SK-N-SH (cell line): ENCODE measurements around the gene TBX4.

ENCODE experiments used
- CTCF ChIP-seq: fragments of 200-600 bp; sonication (generic); IDR thresholded peaks from 2 replicates; pipeline ENCODE4 v1.6.1; 2017; ENCODE audit warnings: antibody characterized with exemption, mild to moderate bottlenecking, moderate library complexity
- ELF1 ChIP-seq: IDR thresholded peaks from 2 replicates; pipeline ENCODE4 v1.4.0; 2012
- EZH2phosphoT487 ChIP-seq: fragments of 200-600 bp; sonication (generic); IDR thresholded peaks from 2 replicates; pipeline ENCODE4 v1.6.1; 2017; ENCODE audit warnings: low read depth, mixed run types, mild to moderate bottlenecking, antibody characterized with exemption, moderate library complexity, borderline replicate concordance
- FOSL2 ChIP-seq: IDR thresholded peaks from 2 replicates; pipeline ENCODE4 v1.4.0; 2012; ENCODE audit warnings: low read depth, mild to moderate bottlenecking, moderate library complexity, borderline replicate concordance
- GATA2 ChIP-seq: sonication (generic); formaldehyde crosslinking; IDR thresholded peaks from 2 replicates; pipeline ENCODE4 v1.5.0; 2020; ENCODE audit warnings: mild to moderate bottlenecking, missing genetic modification reagents
- JUND ChIP-seq: IDR thresholded peaks from 2 replicates; pipeline ENCODE4 v1.4.0; 2012
- NFIC ChIP-seq: IDR thresholded peaks from 2 replicates; pipeline ENCODE4 v1.4.0; 2012; ENCODE audit warnings: borderline replicate concordance
- POLR2AphosphoS5 ChIP-seq: IDR thresholded peaks from 2 replicates; pipeline ENCODE4 v1.6.1; 2012; ENCODE audit warnings: low read depth, low read length
- RCOR1 ChIP-seq: fragments of 150-350 bp; IDR thresholded peaks from 2 replicates; pipeline ENCODE4 v1.6.1; 2017; ENCODE audit warnings: antibody characterized with exemption, low read length
- REST ChIP-seq: IDR thresholded peaks from 2 replicates; pipeline ENCODE4 v1.6.1; 2012; ENCODE audit warnings: mild to moderate bottlenecking, low read depth, low read length, moderate library complexity
- SIN3A ChIP-seq: IDR thresholded peaks from 2 replicates; pipeline ENCODE4 v1.6.1; 2012; ENCODE audit warnings: low read depth, mild to moderate bottlenecking, low read length, moderate library complexity, borderline replicate concordance
- TEAD4 ChIP-seq: IDR thresholded peaks from 2 replicates; pipeline ENCODE4 v1.4.0; 2012; ENCODE audit warnings: mild to moderate bottlenecking, borderline replicate concordance; ENCODE audit not compliant: insufficient read depth
- ZBTB33 ChIP-seq: IDR thresholded peaks from 2 replicates; pipeline ENCODE4 v1.4.0; 2012; ENCODE audit warnings: low read depth, borderline replicate concordance

- TF ChIP-seq ZBTB33: no peak
- no peak for TF ChIP-seq CTCF
- TF ChIP-seq JUND: no peak
- no peak for TF ChIP-seq ELF1
- no peak for TF ChIP-seq TEAD4
- TF ChIP-seq EZH2phosphoT487: no peak
- no peak for TF ChIP-seq POLR2AphosphoS5
- TF ChIP-seq REST: no peak
- TF ChIP-seq GATA2 (CRISPR knock-in tag): no peak
- TF ChIP-seq NFIC: no peak
- TF ChIP-seq FOSL2: no peak
- TF ChIP-seq SIN3A: no peak
- no peak for TF ChIP-seq RCOR1
These were observed 32.2 kb upstream of the TBX4 start for GRCh38 chr17:61420052-61420451.
